Measurements from ENCODE around the gene HERC2. TPM values are rescaled to one million over a fixed set of nuclear protein-coding genes. Genes with fewer than 3 reads are reported as not detected.
"Not testable (repeated sequence)": the region's sequence is repeated elsewhere in the genome, so short reads cannot be mapped to it uniquely, and the experiment has no call there.

Gene HERC2
- total RNA-seq, 1 experiment from 2014 or later = 69.2 TPM

GRCh38 chr15:28198215-28198614 lies 123.8 kb downstream of the HERC2 start:
- not testable (repeated sequence) for H3K23me2 ChIP-seq (ENCODE audit: insufficient read length, low read depth, low read length, poor library complexity, severe bottlenecking); H2BK15ac ChIP-seq (ENCODE audit: low read depth, low read length); H2BK12ac ChIP-seq (ENCODE audit: insufficient read length, low read depth, low read length); H4K91ac ChIP-seq (ENCODE audit: insufficient read length, low read depth, low read length); H3K4ac ChIP-seq (ENCODE audit: low read depth, low read length); H3K27me3 ChIP-seq (ENCODE audit: insufficient read depth, low read length); H3K4me1 Mint-ChIP-seq; H3K14ac ChIP-seq (ENCODE audit: insufficient read depth, low read length); H2AK5ac ChIP-seq (ENCODE audit: insufficient read length, low read length); H3K9me3 Mint-ChIP-seq; H3K4me2 ChIP-seq (ENCODE audit: insufficient read depth, insufficient read length, low read length); H3K4me1 ChIP-seq (ENCODE audit: insufficient read depth, low read length); H3K27ac ChIP-seq (ENCODE audit: insufficient read length, low read depth, low read length); H3K79me2 ChIP-seq (ENCODE audit: insufficient read depth, low read length); H3K56ac ChIP-seq (ENCODE audit: insufficient read length, low read depth, low read length); H3K27me3 Mint-ChIP-seq (ENCODE audit: low read depth); H2AFZ ChIP-seq (ENCODE audit: low read length); H4K20me1 ChIP-seq (ENCODE audit: control insufficient read depth, insufficient read depth, insufficient read length); H4K8ac ChIP-seq (replicated peaks; ENCODE audit: insufficient read length, low read depth, low read length); H3K9me3 ChIP-seq (ENCODE audit: control insufficient read depth, low read depth, low read length); H3K4me3 Mint-ChIP-seq; H2BK120ac ChIP-seq (ENCODE audit: low read depth, low read length, poor library complexity, severe bottlenecking); DNase-seq; H3K79me1 ChIP-seq (ENCODE audit: insufficient read depth, low read depth, low read length, poor library complexity, severe bottlenecking); H3K18ac ChIP-seq (ENCODE audit: insufficient read length, low read depth, low read length); H3T11ph ChIP-seq (ENCODE audit: low read length); H3K9ac ChIP-seq (ENCODE audit: extremely low read depth, insufficient read length, low read length); H3K27ac Mint-ChIP-seq; H2BK20ac ChIP-seq (ENCODE audit: low read depth, low read length, poor library complexity, severe bottlenecking); H4K5ac ChIP-seq (ENCODE audit: insufficient read length, low read depth, low read length); H3K23ac ChIP-seq (ENCODE audit: insufficient read length, low read depth, low read length); H2BK5ac ChIP-seq (ENCODE audit: insufficient read length, low read length)
- WGBS (ENCODE audit: extremely low coverage, insufficient read length, low lambda C conversion rate) = no CpG with 5 or more reads among the region's 2 CpGs
- peaks cover 46 to 66% (median 65%) of the 10 kb centered on the region in 3 experiments; a peak in 6 of 7 replicates for H3K36me3 Mint-ChIP-seq (ENCODE audit: insufficient read depth in 1 of 3, low read depth in 3 of 3)

GRCh38 chr15:28197694-28198093 lies 124.3 kb downstream of the HERC2 start:
- not testable (repeated sequence) for H3K27ac Mint-ChIP-seq; H3K4me3 Mint-ChIP-seq; H2AFZ ChIP-seq (ENCODE audit: low read length); H4K91ac ChIP-seq (ENCODE audit: insufficient read length, low read depth, low read length); H2BK20ac ChIP-seq (ENCODE audit: low read depth, low read length, poor library complexity, severe bottlenecking); H3K9me3 ChIP-seq (ENCODE audit: control insufficient read depth, low read depth, low read length); H2BK12ac ChIP-seq (ENCODE audit: insufficient read length, low read depth, low read length); H3K9me3 Mint-ChIP-seq; H3K23ac ChIP-seq (ENCODE audit: insufficient read length, low read depth, low read length); H3T11ph ChIP-seq (ENCODE audit: low read length); H3K4ac ChIP-seq (ENCODE audit: low read depth, low read length); H2BK120ac ChIP-seq (ENCODE audit: low read depth, low read length, poor library complexity, severe bottlenecking); H3K27me3 ChIP-seq (ENCODE audit: insufficient read depth, low read length); H3K9ac ChIP-seq (ENCODE audit: extremely low read depth, insufficient read length, low read length); H3K27ac ChIP-seq (ENCODE audit: insufficient read length, low read depth, low read length); H2BK5ac ChIP-seq (ENCODE audit: insufficient read length, low read length); H3K4me1 ChIP-seq (ENCODE audit: insufficient read depth, low read length); H3K14ac ChIP-seq (ENCODE audit: insufficient read depth, low read length); H3K79me2 ChIP-seq (ENCODE audit: insufficient read depth, low read length); H3K79me1 ChIP-seq (ENCODE audit: insufficient read depth, low read depth, low read length, poor library complexity, severe bottlenecking); H4K5ac ChIP-seq (ENCODE audit: insufficient read length, low read depth, low read length); H3K23me2 ChIP-seq (ENCODE audit: insufficient read length, low read depth, low read length, poor library complexity, severe bottlenecking); H3K27me3 Mint-ChIP-seq (ENCODE audit: low read depth); H3K56ac ChIP-seq (ENCODE audit: insufficient read length, low read depth, low read length); DNase-seq; H2BK15ac ChIP-seq (ENCODE audit: low read depth, low read length); H2AK5ac ChIP-seq (ENCODE audit: insufficient read length, low read length); H4K20me1 ChIP-seq (ENCODE audit: control insufficient read depth, insufficient read depth, insufficient read length); H3K18ac ChIP-seq (ENCODE audit: insufficient read length, low read depth, low read length); H3K4me1 Mint-ChIP-seq; H3K4me2 ChIP-seq (ENCODE audit: insufficient read depth, insufficient read length, low read length); H4K8ac ChIP-seq (replicated peaks; ENCODE audit: insufficient read length, low read depth, low read length)
- H3K36me3 Mint-ChIP-seq (ENCODE audit: insufficient read depth in 1 of 3, low read depth in 3 of 3) = peaks cover 46 to 70% (median 67%) of the 10 kb centered on the region in 3 experiments; a peak in 6 of 7 replicates
- no CpG with 5 or more reads among the region's 4 CpGs for WGBS (ENCODE audit: extremely low coverage, insufficient read length, low lambda C conversion rate)

Data from H9 (cell line).